ENCODE data around the gene FARSA. TPM values are rescaled to one million over a fixed set of nuclear protein-coding genes. Genes with fewer than 3 reads are reported as not detected.

The FARSA gene
- total and polyA plus RNA-seq, 10 of the 15 experiments (the other 5 are each of a cell fraction or from before 2014, with no cell fraction given): 20.3 to 212 (median 76.4) TPM

DNA sequence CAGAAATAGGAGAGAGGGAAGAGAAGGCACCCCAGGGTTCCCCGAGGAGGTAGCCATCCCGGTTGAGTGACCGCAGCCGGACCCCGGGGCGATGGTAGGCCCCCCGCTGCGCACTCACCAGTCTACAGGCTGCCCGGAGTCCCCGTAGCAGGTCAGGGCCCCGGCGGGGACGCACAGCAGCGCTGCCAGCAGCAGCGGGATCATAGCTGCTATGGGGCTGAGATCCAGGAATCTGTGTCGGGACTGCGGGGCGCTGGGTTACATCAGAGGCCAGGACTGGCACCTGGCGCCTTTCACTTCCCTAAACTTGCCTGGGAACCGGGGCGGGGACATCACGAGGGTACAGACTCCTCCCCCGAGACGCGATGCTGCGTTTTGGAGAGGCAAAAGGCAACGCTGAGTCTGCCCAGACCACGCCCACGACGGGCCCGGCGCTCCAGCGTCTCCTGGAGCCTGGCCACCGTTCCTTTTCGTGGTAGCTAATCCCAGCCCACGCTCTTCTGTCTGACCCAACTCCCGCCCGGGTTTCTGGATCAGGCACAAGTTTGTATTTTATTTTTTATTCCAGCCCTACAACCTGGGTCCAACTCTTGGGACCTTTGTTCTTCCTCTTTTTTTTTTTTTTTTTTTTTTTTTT is 52.2 kb downstream of the FARSA start, which contains the start of gene DNASE2 (continued):
- TF ChIP-seq, protein P1, sequence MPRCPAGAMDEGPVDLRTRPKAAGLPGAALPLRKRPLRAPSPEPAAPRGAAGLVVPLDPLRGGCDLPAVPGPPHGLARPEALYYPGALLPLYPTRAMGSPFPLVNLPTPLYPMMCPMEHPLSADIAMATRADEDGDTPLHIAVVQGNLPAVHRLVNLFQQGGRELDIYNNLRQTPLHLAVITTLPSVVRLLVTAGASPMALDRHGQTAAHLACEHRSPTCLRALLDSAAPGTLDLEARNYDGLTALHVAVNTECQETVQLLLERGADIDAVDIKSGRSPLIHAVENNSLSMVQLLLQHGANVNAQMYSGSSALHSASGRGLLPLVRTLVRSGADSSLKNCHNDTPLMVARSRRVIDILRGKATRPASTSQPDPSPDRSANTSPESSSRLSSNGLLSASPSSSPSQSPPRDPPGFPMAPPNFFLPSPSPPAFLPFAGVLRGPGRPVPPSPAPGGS (IDR thresholded peaks at IDR 0.05; ENCODE audit: borderline replicate concordance, insufficient read depth, low read depth, low read length, poor library complexity, severe bottlenecking): no peak
- TF ChIP-seq SMAD5 (IDR thresholded peaks at IDR 0.05; ENCODE audit: low read depth): no peak
- no peak for TF ChIP-seq BCL11A (IDR thresholded peaks at IDR 0.05; ENCODE audit: low read depth, low read length)
- no peak for TF ChIP-seq BRCA1 (IDR thresholded peaks at IDR 0.05; ENCODE audit: low read depth, low read length)
- TF ChIP-seq, protein P2, sequence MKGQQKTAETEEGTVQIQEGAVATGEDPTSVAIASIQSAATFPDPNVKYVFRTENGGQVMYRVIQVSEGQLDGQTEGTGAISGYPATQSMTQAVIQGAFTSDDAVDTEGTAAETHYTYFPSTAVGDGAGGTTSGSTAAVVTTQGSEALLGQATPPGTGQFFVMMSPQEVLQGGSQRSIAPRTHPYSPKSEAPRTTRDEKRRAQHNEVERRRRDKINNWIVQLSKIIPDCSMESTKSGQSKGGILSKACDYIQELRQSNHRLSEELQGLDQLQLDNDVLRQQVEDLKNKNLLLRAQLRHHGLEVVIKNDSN (IDR thresholded peaks at IDR 0.05; ENCODE audit: borderline replicate concordance, extremely low read length, insufficient read depth, low read depth, low read length): no peak
- peak; percentile 27; the same call in 1 of the 2 replicates for TF ChIP-seq RUNX3 (IDR thresholded peaks at IDR 0.05; ENCODE audit: low read length)
- TF ChIP-seq, protein P3, sequence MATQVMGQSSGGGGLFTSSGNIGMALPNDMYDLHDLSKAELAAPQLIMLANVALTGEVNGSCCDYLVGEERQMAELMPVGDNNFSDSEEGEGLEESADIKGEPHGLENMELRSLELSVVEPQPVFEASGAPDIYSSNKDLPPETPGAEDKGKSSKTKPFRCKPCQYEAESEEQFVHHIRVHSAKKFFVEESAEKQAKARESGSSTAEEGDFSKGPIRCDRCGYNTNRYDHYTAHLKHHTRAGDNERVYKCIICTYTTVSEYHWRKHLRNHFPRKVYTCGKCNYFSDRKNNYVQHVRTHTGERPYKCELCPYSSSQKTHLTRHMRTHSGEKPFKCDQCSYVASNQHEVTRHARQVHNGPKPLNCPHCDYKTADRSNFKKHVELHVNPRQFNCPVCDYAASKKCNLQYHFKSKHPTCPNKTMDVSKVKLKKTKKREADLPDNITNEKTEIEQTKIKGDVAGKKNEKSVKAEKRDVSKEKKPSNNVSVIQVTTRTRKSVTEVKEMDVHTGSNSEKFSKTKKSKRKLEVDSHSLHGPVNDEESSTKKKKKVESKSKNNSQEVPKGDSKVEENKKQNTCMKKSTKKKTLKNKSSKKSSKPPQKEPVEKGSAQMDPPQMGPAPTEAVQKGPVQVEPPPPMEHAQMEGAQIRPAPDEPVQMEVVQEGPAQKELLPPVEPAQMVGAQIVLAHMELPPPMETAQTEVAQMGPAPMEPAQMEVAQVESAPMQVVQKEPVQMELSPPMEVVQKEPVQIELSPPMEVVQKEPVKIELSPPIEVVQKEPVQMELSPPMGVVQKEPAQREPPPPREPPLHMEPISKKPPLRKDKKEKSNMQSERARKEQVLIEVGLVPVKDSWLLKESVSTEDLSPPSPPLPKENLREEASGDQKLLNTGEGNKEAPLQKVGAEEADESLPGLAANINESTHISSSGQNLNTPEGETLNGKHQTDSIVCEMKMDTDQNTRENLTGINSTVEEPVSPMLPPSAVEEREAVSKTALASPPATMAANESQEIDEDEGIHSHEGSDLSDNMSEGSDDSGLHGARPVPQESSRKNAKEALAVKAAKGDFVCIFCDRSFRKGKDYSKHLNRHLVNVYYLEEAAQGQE (IDR thresholded peaks at IDR 0.05; ENCODE audit: low read depth, low read length): no peak
- no peak for TF ChIP-seq STAT1 (conservative IDR thresholded peaks at IDR 0.05)
- peak; percentile 80 for TF ChIP-seq TCF12 (IDR thresholded peaks at IDR 0.05; ENCODE audit: low read depth, low read length)
- TF ChIP-seq CBX3 (IDR thresholded peaks at IDR 0.05; ENCODE audit: borderline replicate concordance, low read depth): no peak
- no peak for TF ChIP-seq CHD1 (IDR thresholded peaks at IDR 0.05; ENCODE audit: low read depth, low read length)
- peak; percentile 99 for TF ChIP-seq SPI1 (IDR thresholded peaks at IDR 0.05; ENCODE audit: borderline replicate concordance, insufficient read depth, low read depth, low read length)
- TF ChIP-seq ZNF274 (IDR thresholded peaks at IDR 0.05; ENCODE audit: insufficient read depth, insufficient read length): no peak
- no peak for TF ChIP-seq SREBF1 (IDR thresholded peaks at IDR 0.05; ENCODE audit: low read length)

All from GM12878 (cell line).